ENCODE results near the gene ATP2A2.
A peak's percentile ranks its signal among the peaks of the same experiment; 100 is the strongest.

DNA sequence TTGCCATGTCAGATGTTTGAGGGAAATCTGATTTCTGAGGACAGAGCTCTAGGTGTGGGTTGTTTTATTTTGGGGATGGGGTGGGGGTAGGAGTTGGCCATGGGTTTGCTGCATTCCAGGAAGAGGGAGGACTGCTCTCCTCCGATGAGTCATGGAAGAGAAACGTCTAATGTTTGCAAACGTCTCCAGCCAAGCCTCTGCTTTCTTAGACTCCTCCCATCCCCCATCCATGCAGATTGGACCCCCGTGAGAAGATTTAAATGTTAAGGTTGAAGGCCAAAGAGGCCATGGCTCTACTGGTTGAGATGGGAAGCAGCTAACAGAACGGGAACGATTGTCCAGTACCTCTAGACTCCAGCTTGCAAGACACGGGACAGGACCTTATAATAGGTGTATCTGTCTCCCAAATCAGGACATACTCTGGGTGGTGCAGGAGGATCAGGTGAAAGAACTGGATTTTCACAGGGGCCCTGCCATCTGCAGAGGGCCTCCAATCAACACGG, 11.4 kb upstream of the ATP2A2 start:
- no peak for TF ChIP-seq POLR2A (IDR thresholded peaks at IDR 0.05; ENCODE audit: low read depth)
- TF ChIP-seq, protein P1, sequence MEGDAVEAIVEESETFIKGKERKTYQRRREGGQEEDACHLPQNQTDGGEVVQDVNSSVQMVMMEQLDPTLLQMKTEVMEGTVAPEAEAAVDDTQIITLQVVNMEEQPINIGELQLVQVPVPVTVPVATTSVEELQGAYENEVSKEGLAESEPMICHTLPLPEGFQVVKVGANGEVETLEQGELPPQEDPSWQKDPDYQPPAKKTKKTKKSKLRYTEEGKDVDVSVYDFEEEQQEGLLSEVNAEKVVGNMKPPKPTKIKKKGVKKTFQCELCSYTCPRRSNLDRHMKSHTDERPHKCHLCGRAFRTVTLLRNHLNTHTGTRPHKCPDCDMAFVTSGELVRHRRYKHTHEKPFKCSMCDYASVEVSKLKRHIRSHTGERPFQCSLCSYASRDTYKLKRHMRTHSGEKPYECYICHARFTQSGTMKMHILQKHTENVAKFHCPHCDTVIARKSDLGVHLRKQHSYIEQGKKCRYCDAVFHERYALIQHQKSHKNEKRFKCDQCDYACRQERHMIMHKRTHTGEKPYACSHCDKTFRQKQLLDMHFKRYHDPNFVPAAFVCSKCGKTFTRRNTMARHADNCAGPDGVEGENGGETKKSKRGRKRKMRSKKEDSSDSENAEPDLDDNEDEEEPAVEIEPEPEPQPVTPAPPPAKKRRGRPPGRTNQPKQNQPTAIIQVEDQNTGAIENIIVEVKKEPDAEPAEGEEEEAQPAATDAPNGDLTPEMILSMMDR (IDR thresholded peaks at IDR 0.05) = no peak
- peak; percentile 17 to 33 for TF ChIP-seq POLR2AphosphoS5 (IDR thresholded peaks at IDR 0.05)
